Tibial nerve (tissue), 4 donors: ENCODE measurements around the gene AASDH. TPM values are rescaled to one million over a fixed set of nuclear protein-coding genes. Genes with fewer than 3 reads are reported as not detected.

ENCODE experiments used
- DNase-seq, 2 donors: peaks; one replicate each; pipeline ENCODE4 v3.0.0-alpha.2; 2019; ENCODE audit warnings: low spot score in 2 of 2
- H3K27ac ChIP-seq, 4 donors: fragments of 200-600 bp; sonication (generic) in 3 of 4; one replicate each; pipeline ENCODE4 v1.5.1; 2017 to 2019; ENCODE audit warnings: mild to moderate bottlenecking in 1 of 4
- H3K27me3 ChIP-seq, 2 donors: fragments of 200-600 bp; sonication (generic) in 1 of 2; one replicate each; pipeline versions ENCODE4 v1.5.1 to v1.6.0; 2017 to 2019
- H3K36me3 ChIP-seq, 3 donors: fragments of 200-600 bp; sonication (generic); one replicate each; pipeline ENCODE4 v1.5.1; 2018 to 2019
- H3K4me1 ChIP-seq, 4 donors: fragments of 200-600 bp; sonication (generic) in 3 of 4; one replicate each; pipeline ENCODE4 v1.5.1; 2017 to 2019
- H3K4me3 ChIP-seq, 4 donors: fragments of 200-600 bp; sonication (generic) in 3 of 4; one replicate each; pipeline ENCODE4 v1.5.1; 2017 to 2019; ENCODE audit warnings: mild to moderate bottlenecking in 1 of 4, moderate library complexity in 1 of 4
- H3K9me3 ChIP-seq, 4 donors: fragments of 200-600 bp; sonication (generic) in 3 of 4; one replicate each; pipeline ENCODE4 v1.5.1; 2017 to 2019
- EP300 ChIP-seq, 2 donors: sonication (generic); formaldehyde crosslinking; IDR thresholded peaks; one replicate each; pipeline ENCODE4 v1.6.1; 2017; ENCODE audit warnings: antibody characterized with exemption in 2 of 2, mild to moderate bottlenecking in 1 of 2
- POLR2A ChIP-seq, 2 donors: fragments of 450-650 bp; IDR thresholded peaks; one replicate each; pipeline ENCODE4 v1.6.1; 2017; ENCODE audit warnings: antibody characterized with exemption in 2 of 2, mild to moderate bottlenecking in 2 of 2, moderate library complexity in 2 of 2
- WGBS, 2 donors: methylation state at CpG; one replicate each; pipeline ENCODE4 v1.1.5; 2018; 5-methylcytosine and 5-hydroxymethylcytosine counted together
- total RNA-seq, 4 donors: library from RNA; depleted of rRNA; stranded (reverse); fragments of >200 nt; gene quantifications; one replicate each; pipeline ENCODE4 v1.1.0, GENCODE V29; 2016
- TF ChIP-seq, protein P1 (sequence below), 5 experiments: fragments of 200-600 bp in 3 of 5; fragments of 450-650 bp in 2 of 5; sonication (generic) in 3 of 5; IDR thresholded peaks; one replicate each; pipeline ENCODE4 v1.5.1; 2016 to 2019; ENCODE audit warnings: antibody characterized with exemption in 5 of 5, mild to moderate bottlenecking in 3 of 5, moderate library complexity in 2 of 5

The AASDH gene
- total RNA-seq, 4 donors from 2014 or later: 8.4 to 15.3 (median 12.3) TPM

DNA sequence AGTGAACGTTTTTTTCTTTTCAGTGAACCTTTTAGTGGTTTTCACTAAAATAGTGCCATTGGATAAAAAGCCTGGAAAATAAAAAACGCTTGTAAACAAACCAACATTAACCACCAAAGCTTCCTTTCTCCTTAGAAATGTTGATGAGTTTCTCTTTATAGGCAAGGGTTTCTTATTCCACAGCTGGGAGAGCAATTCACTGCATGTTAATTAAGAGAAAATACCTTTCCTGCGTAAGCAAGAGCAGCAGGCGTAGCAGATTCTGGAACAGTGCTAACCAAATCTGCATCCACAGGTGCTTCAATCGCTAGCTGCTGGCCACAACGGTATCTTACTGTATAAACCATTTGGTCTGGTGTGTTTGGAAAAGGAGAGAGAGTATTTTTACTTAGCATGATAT lies 13.3 kb upstream of the AASDH start:
- no peak overlapping the region for H3K27ac ChIP-seq
- TF ChIP-seq POLR2A (IDR thresholded peaks at IDR 0.05): no peak
- H3K4me3 ChIP-seq: no peak overlapping the region
- H3K36me3 ChIP-seq: peaks cover 0 to 41% (median 0%) of the 10 kb centered on the region in 3 donors
- no peak for DNase-seq
- H3K27me3 ChIP-seq: no peaks in the 10 kb centered on the region
- H3K4me1 ChIP-seq: no peaks in the 10 kb centered on the region
- 78 to 83% methylated on average over 6 of the region's 6 CpGs for WGBS, 2 donors
- H3K9me3 ChIP-seq: no peaks in the 10 kb centered on the region

DNA sequence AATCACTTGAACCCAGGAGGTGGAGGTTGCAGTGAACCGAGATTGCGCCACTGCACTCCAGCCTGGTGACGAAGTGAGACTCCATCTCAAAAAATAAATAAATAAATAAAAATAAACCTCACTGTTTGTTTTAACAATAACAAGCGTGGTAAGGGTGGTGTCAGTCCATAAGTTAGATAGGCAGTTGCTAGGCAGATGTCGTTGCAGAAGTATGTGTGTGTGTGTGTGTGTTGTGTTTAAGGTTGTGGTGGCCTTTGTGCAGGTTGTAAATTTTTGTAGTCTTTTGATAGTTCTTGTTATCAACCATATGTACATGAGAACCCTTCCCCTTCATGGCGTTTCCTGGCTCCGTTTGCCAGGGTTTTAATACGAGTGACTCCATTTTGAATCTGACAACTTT lies 4.0 kb upstream of the AASDH start:
- 94 to 96% methylated on average over 8 of the region's 8 CpGs for WGBS, 2 donors
- Histone ChIP-seq H3K4me1 (peaks cover 0 to 27% (median 10%) of the 10 kb centered on the region in 4 donors), H3K36me3 (peaks cover 0 to 6% (median 0%) of the 10 kb centered on the region in 3 donors), H3K4me3 (no peak overlapping the region), H3K27ac (no peak overlapping the region), H3K27me3 (no peaks in the 10 kb centered on the region), H3K9me3 (no peaks in the 10 kb centered on the region)
- DNase-seq: no peak
- no peak for TF ChIP-seq EP300 (IDR thresholded peaks at IDR 0.05)
- TF ChIP-seq POLR2A (IDR thresholded peaks at IDR 0.05): no peak
- TF ChIP-seq, protein P1, sequence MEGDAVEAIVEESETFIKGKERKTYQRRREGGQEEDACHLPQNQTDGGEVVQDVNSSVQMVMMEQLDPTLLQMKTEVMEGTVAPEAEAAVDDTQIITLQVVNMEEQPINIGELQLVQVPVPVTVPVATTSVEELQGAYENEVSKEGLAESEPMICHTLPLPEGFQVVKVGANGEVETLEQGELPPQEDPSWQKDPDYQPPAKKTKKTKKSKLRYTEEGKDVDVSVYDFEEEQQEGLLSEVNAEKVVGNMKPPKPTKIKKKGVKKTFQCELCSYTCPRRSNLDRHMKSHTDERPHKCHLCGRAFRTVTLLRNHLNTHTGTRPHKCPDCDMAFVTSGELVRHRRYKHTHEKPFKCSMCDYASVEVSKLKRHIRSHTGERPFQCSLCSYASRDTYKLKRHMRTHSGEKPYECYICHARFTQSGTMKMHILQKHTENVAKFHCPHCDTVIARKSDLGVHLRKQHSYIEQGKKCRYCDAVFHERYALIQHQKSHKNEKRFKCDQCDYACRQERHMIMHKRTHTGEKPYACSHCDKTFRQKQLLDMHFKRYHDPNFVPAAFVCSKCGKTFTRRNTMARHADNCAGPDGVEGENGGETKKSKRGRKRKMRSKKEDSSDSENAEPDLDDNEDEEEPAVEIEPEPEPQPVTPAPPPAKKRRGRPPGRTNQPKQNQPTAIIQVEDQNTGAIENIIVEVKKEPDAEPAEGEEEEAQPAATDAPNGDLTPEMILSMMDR (IDR thresholded peaks at IDR 0.05): no peak

DNA sequence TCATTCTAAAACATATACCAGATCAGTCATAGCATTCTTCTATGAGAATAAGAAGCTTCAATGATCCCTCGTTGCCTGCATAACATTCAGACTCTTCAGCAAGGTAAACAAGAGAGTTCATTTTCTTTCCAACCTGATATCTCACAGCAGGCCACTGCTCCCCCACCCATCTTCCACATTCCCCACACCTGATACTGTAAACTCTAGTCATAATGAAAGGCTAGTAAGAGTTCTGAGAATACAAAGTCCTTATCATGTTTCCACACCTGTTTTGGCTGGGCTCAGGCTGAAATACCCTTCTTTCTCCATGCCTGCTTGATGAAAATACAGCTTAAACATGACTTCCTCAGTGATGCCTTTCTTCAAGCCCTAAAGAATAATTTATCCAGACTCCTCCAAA lies 2.3 kb upstream of the AASDH start:
- H3K27me3 ChIP-seq: no peaks in the 10 kb centered on the region
- TF ChIP-seq POLR2A (IDR thresholded peaks at IDR 0.05) (no peak), EP300 (IDR thresholded peaks at IDR 0.05) (no peak)
- TF ChIP-seq, protein P1 (IDR thresholded peaks at IDR 0.05): no peak
- H3K36me3 ChIP-seq: no peaks in the 10 kb centered on the region
- 54 to 62% methylated on average over 1 of the region's 1 CpG for WGBS, 2 donors
- DNase-seq: no peak
- no peaks in the 10 kb centered on the region for H3K9me3 ChIP-seq
- H3K4me3 ChIP-seq: no peak overlapping the region
- H3K4me1 ChIP-seq: peaks cover 0 to 42% (median 11%) of the 10 kb centered on the region in 4 donors
- H3K27ac ChIP-seq: no peak overlapping the region

DNA sequence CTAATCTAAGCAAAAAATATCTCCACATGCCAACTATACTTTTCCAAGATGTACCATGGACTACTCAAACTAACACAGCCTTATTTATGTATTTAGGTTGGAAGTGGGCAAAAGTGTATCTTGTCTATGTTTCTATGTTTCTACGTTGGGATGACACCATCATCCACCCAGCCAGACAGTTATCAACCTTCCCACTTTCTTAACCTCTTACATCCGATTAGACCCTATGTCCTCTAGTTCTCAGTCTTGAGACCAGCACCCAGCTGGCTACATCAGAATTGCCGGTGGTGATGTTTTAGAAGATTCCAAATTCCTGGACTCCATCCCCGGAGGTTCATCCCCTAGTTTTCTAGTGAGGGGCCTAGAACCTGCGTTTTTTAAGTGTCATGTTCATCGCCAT lies 1.0 kb upstream of the AASDH start:
- TF ChIP-seq, protein P1 (IDR thresholded peaks at IDR 0.05): no peak
- TF ChIP-seq EP300 (IDR thresholded peaks at IDR 0.05): no peak
- no peak for TF ChIP-seq POLR2A (IDR thresholded peaks at IDR 0.05)
- no peaks in the 10 kb centered on the region for H3K9me3 ChIP-seq
- H3K4me3 ChIP-seq: peak overlapping the region; percentile 54 to 84 (median 60)
- H3K27me3 ChIP-seq: no peaks in the 10 kb centered on the region
- peaks cover 0 to 43% (median 11%) of the 10 kb centered on the region in 4 donors for H3K4me1 ChIP-seq
- no peaks in the 10 kb centered on the region for H3K36me3 ChIP-seq
- WGBS, 2 donors: 25 to 27% methylated on average over 6 of the region's 6 CpGs
- DNase-seq: no peak
- H3K27ac ChIP-seq: peak overlapping the region; percentile 84 to 96 (median 92)

DNA sequence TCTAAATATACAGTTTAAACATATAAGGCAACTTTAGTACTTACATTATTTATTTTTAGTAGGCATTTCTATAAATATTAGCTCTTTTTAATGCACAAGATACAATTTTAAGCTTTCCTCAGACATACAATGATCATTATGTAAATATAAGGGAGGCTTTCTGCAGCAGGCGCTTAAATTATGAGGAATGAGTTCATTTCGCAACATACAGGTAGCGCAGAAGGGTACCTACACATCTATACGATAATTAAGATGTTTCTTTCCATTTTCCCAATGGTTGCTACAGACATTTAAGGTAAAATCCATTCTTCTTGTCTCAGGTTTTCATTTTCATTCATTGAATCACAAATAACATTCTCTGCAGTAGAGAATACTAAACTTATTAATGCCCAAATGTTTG lies 1.2 kb downstream of the AASDH start:
- peak overlapping the region in 1 of 4 donors; percentile 63 for H3K4me3 ChIP-seq

More for the DNA sequence above, 1.2 kb downstream of the AASDH start:
- WGBS, 2 donors: 93% methylated on average over 4 of the region's 4 CpGs
- Histone ChIP-seq H3K27me3 (no peaks in the 10 kb centered on the region), H3K36me3 (peaks cover 0 to 11% (median 0%) of the 10 kb centered on the region in 3 donors), H3K27ac (peak overlapping the region in 1 of 4 donors; percentile 84), H3K9me3 (no peaks in the 10 kb centered on the region), H3K4me1 (peaks cover 0 to 43% (median 11%) of the 10 kb centered on the region in 4 donors)
- no peak for DNase-seq
- TF ChIP-seq EP300 (IDR thresholded peaks at IDR 0.05): no peak
- TF ChIP-seq, protein P1 (IDR thresholded peaks at IDR 0.05): no peak
- no peak for TF ChIP-seq POLR2A (IDR thresholded peaks at IDR 0.05)
